ENCODE data around the gene CD209.

CD209 gene

DNA sequence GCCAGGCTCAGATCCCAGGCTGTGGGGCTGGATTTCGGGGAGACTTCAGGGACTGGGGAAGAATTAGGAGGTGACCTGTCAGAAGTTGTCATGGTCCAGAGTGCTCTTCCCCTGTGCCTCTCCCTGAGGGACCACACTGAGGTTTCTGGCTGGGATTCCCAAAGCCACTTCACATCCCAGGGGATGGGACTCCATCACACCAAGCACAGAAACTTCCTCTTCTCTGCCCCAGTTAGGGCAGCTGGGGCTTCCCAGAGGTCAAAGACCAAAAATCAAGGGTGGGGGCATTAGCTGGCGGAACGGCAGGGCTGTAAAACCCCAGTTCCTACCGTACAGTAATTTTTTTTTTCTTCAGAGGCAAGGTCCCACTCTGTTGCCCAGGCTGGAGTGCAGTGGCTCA is 52.8 kb downstream of the CD209 start:
- H3K4me3 ChIP-seq (ENCODE audit: low read length) = no peak overlapping the region
- DNase-seq (ENCODE audit: low read depth) = no peak
- TF ChIP-seq CTCF (IDR thresholded peaks at IDR 0.05; ENCODE audit: insufficient read depth, low read depth, low read length, missing control alignments) = no peak

- no peak for DNase-seq (ENCODE audit: low read depth)
- H3K4me3 ChIP-seq (ENCODE audit: low read length) = no peak overlapping the region
- no peak for TF ChIP-seq CTCF (IDR thresholded peaks at IDR 0.05; ENCODE audit: insufficient read depth, low read depth, low read length, missing control alignments)
Measured at GRCh38 chr19:7692417-7693088, 54.8 kb downstream of the CD209 start.

GRCh38 chr19:7691497-7691896 is 55.8 kb downstream of the CD209 start:
- DNase-seq (ENCODE audit: low read depth) = no peak
- H3K4me3 ChIP-seq (ENCODE audit: low read length) = no peak overlapping the region
- TF ChIP-seq CTCF (IDR thresholded peaks at IDR 0.05; ENCODE audit: insufficient read depth, low read depth, low read length, missing control alignments) = no peak

GRCh38 chr19:7690779-7691258 is 56.5 kb downstream of the CD209 start:
- no peak for TF ChIP-seq CTCF (IDR thresholded peaks at IDR 0.05; ENCODE audit: insufficient read depth, low read depth, low read length, missing control alignments)

More at GRCh38 chr19:7690779-7691258, 56.5 kb downstream of the CD209 start:
- DNase-seq (ENCODE audit: low read depth) = no peak
- no peak overlapping the region for H3K4me3 ChIP-seq (ENCODE audit: low read length)
